Spinal cord (tissue), 10 donors: ENCODE data around the gene BAIAP3. TPM values are rescaled to one million over a fixed set of nuclear protein-coding genes. Genes with fewer than 3 reads are reported as not detected.

ENCODE experiments used
- DNase-seq, 6 donors: peaks; one replicate each; pipeline versions ENCODE4 v3.0.0 to v3.0.0-alpha.2; 2013 to 2015; ENCODE audit warnings: low spot score in 6 of 6, low read depth in 4 of 6
- H3K27ac ChIP-seq: one replicate; pipeline ENCODE4 v1.5.1; 2013; ENCODE audit warnings: low read depth, low read length, control low read depth
- H3K27me3 ChIP-seq: one replicate; pipeline ENCODE4 v1.6.1; 2013; ENCODE audit warnings: low read length; ENCODE audit not compliant: control insufficient read depth, insufficient read depth
- H3K36me3 ChIP-seq: one replicate; pipeline ENCODE4 v1.6.1; 2013; ENCODE audit warnings: low read length; ENCODE audit not compliant: control insufficient read depth, insufficient read depth
- H3K4me1 ChIP-seq: one replicate; pipeline ENCODE4 v1.6.1; 2013; ENCODE audit warnings: low read length; ENCODE audit not compliant: control insufficient read depth, insufficient read depth
- H3K4me3 ChIP-seq: one replicate; pipeline ENCODE4 v1.5.1; 2013; ENCODE audit warnings: low read depth, low read length, control low read depth
- H3K9me3 ChIP-seq: one replicate; pipeline ENCODE4 v1.6.1; 2013; ENCODE audit warnings: low read length; ENCODE audit not compliant: control insufficient read depth, insufficient read depth
- WGBS: methylation state at CpG from one replicate; pipeline ENCODE4 v1.1.5; 2013; ENCODE audit warnings: missing lambda C conversion rate; ENCODE audit not compliant: insufficient coverage; 5-methylcytosine and 5-hydroxymethylcytosine counted together
- polyA plus RNA-seq, 2 donors: library from polyadenylated mRNA; unstranded; fragments of 120-200 nt; gene quantifications; one replicate each; pipeline ENCODE4 v1.2.1, GENCODE V29; 2013; ENCODE audit not compliant: insufficient read length in 2 of 2
- total RNA-seq, 2 donors: library from RNA; depleted of rRNA in 1 of 2; stranded (reverse); fragments of 120-200 nt in 1 of 2; fragments of >200 nt in 1 of 2; gene quantifications; one replicate each; pipeline versions ENCODE4 v1.2.3 to v1.2.4, GENCODE V29; 2013 to 2014
- donor health status: healthy.

Gene BAIAP3
- total and polyA plus RNA-seq, 4 donors = 30.1 to 69.8 (median 52.2) TPM

DNA sequence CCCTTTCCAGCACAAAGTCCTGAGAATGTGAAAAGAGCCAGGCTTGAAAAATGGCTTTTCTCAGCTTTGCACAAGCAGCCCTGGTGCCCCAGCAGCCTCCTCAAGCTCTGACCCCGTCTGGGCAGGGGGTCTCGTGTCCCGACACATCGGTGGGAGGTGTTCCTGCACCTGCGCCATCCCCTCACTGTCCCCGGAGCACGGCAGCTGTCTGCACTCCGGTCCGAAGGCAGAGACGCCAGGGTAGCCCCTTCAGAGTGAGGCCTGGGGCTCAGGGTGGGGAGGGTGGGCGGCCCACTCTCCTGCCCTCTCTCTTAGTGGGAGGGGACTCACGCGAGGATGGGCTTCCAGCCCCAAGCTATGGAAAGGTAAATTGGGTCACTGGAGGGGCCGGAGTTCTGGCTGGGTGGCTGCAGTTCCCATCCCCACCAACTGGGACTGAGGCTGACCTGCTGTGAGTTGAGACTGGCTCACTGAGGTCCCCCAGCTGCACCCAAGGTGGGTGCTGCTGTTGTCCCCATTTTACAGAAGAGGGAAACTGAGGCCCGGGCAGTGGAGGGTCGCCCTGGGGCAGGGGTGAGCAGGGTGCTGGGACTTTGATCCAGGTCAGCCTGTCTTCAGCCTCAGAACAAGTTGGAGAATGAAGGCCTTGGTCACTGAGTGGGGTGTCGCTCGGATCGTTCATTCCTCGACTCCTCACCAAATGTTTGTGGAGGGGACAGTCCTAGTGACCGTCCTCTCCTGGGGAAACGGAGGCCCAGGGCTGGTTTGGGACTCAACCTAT is 2.3 kb upstream of the BAIAP3 start:
- DNase-seq = no peak
- Histone ChIP-seq H3K4me1 (peaks cover 45% of the 10 kb centered on the region), H3K27me3 (peaks cover 43% of the 10 kb centered on the region), H3K27ac (no peak overlapping the region), H3K4me3 (no peak overlapping the region), H3K36me3 (peaks cover 20% of the 10 kb centered on the region), H3K9me3 (no peaks in the 10 kb centered on the region)
- 44% methylated on average over 15 of the region's 22 CpGs for WGBS

DNA sequence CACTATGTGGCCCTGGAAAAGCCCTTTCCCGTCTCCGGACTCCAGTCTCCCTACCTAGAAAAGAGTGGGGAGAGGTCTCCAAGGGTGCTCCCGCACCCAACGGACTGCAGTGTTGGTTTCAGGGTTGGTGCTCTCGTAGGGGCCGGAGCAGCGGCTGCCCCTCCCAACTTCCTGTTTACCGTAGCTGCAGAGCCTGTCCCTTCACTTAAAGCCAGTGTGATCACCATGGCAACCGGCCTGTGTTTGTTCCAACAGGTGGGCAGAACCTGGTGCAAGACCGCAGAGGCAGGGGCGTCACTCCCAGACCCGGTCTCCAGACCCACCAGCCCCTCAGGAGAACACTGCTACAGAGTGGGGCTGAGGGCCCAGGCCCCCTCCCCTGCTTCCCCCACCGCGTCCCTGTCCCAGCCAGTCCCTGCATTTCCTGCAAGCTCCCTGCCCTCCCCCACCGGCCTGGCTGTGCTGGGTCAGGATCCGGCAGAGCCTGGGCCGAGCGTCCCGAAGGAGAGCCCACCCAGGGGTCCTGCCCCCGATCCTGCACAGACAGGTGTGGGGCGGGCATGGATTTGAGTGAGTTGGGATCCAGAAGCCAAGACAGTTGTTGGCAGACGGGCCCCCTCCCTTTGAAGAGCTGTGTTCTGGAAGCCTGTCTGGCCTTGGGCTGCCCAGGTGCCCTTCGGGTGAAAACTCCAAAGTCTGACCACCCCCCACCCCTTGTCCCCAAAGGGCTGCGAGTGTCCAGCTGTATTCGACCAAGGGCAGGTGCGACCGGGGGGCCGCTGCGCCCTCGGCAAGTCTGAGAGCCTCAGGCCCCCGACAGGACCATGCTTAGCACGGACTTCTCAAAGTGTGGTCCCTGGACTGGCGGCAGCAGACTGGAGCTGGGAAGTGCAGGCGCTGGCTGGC is 1.5 kb upstream of the BAIAP3 start:
- H3K9me3 ChIP-seq = no peaks in the 10 kb centered on the region
- peak in 2 of 6 donors; percentile 43 to 83 for DNase-seq
- H3K27me3 ChIP-seq = peaks cover 45% of the 10 kb centered on the region
- H3K4me3 ChIP-seq = no peak overlapping the region
- no peak overlapping the region for H3K27ac ChIP-seq
- peaks cover 53% of the 10 kb centered on the region for H3K4me1 ChIP-seq
- WGBS = 4% methylated on average over 33 of the region's 34 CpGs
- H3K36me3 ChIP-seq = peaks cover 23% of the 10 kb centered on the region

DNA sequence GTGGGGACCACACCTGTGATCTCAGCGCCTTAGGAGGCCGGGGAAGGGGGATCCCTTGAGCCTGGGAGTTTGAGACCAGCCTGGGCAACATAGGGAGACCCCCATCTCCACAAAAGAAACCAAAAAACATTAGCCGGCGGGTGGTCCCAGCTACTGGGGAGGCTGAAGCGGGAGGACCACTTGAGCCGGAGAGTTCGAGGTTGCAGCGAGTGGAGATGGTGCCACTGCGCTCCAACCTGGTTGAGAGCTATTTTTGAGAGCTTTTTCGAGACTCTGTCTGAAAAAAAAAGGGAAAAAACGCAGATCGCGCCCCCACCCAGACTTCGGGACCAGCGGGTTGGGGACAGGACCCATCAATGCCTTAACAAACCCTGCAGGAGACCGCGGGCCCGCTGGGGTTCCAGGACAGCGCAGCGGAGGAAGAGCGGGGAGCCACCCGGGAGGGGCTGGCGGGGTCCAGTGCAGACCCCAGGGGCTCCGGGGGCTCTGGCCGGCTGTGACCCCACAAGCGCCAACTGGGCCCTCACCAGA is 762 bp upstream of the BAIAP3 start:
- H3K27ac ChIP-seq = no peak overlapping the region
- whole genome bisulfite sequencing = 5% methylated on average over 24 of the region's 26 CpGs
- H3K4me1 ChIP-seq = peaks cover 60% of the 10 kb centered on the region
- H3K9me3 ChIP-seq = no peaks in the 10 kb centered on the region
- H3K4me3 ChIP-seq = no peak overlapping the region
- H3K27me3 ChIP-seq = peaks cover 45% of the 10 kb centered on the region
- peaks cover 20% of the 10 kb centered on the region for H3K36me3 ChIP-seq
- no peak for DNase-seq

DNA sequence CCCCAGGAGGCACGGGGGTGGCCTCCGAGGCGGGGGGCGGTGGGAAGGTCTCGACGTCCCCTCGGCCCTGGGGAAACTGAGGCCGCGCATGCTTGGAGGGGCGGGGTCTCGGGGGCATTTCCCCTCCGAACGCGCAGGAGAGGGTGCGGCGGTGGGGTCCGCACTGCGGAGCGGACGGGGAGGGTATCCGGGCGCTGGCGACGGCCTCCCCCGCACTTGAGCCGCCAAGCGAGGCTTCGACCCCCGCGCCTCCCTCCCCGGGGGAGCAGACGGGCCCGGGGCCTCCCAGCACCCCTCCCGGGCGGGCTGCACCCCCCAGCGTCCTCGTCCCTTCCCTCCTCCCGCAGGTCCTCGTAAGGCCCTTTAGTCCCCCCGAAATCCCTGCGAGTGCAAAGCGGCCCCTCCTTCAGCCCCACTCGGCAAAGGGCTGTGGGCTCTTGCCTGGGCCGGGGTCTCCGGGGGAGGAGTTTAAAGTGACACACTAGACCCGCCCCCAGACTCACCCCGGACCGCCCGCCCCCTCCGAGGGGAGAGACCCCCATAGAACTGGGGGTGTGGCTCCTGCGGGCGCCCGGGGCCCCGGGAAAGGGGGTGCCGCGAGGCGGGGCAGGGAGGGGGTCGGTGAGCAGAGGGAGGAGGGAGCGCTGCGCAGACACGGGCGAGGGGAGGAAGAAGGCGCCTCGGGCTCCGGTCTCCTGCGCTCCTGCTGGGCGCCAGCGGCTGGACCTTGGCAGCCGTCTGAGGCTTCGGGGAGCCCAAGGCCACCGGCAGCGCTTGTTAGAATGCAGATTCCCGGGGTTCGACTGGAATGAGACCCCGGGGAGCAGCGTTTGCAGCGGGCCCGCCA is 632 bp downstream of the BAIAP3 start:
- peaks cover 45% of the 10 kb centered on the region for H3K27me3 ChIP-seq
- DNase-seq = peak in 1 of 6 donors; percentile 20
- peak overlapping the region; percentile 16 for H3K4me3 ChIP-seq
- peaks cover 30% of the 10 kb centered on the region for H3K36me3 ChIP-seq
- no peak overlapping the region for H3K27ac ChIP-seq
- no peaks in the 10 kb centered on the region for H3K9me3 ChIP-seq
- 2% methylated on average over 70 of the region's 78 CpGs for WGBS
- peaks cover 65% of the 10 kb centered on the region for H3K4me1 ChIP-seq

DNA sequence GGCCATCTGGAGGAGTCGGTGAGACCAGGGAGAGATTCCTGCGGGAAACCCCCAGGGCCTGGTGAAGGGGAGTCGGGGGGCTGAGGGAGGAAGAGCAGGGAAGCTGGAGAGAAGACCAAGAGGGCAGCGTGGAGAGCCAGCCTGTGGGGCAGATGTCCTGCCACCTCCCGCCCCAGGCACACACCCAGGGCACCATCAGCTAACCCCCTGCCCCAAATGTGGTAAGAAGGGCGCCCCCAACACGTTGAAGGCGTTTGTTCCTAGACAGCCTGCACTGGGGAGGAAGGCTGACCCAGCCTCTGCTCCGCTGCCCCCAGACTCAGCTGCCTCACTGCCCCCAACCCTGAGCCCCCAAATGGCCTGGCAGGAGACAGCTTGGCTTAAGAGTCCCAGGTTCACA is 1.3 kb downstream of the BAIAP3 start:
- Histone ChIP-seq H3K36me3 (peaks cover 37% of the 10 kb centered on the region), H3K9me3 (no peaks in the 10 kb centered on the region), H3K4me1 (peaks cover 65% of the 10 kb centered on the region), H3K27ac (peak overlapping the region; percentile 49), H3K4me3 (peak overlapping the region; percentile 16), H3K27me3 (peaks cover 45% of the 10 kb centered on the region)
- 18% methylated on average over 5 of the region's 9 CpGs for WGBS
- no peak for DNase-seq

DNA sequence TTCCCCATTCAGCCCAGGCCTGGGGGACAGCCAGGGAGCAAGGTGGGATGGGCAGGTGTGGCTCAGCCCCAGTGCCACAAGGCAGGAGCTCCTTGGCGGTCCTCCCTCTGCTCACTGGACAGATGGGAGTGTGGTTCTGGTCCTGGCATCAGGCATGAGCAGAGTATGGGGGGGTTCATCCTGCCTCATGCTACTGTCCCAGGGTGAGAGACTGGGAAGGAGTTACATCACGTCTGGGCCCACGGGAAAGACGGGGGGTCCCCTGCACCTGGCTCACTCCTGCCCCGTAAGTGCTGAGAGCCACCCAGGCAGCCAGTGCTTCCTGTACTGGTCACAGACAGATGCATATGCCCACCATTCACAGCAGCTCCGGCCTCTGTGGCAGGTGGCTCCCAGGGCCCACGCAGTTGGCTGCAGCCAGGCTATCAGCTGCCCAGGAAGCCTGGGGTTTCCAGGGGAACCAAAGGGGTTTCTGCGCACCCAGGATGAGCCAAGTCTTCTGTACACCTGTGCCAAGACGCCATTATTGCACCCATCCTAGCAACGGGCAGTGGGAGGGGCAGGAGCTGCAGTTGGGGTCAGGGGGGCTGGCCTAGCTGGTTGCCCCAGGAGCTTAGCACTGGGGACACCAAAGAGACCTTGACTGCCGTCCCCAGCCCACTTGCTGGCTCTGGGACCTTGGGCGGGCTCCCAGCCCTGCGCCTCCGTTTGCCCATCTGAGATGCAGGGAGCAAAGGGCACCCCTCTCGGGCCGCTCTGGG is 1.9 kb downstream of the BAIAP3 start:
- H3K4me3 ChIP-seq = no peak overlapping the region

DNA sequence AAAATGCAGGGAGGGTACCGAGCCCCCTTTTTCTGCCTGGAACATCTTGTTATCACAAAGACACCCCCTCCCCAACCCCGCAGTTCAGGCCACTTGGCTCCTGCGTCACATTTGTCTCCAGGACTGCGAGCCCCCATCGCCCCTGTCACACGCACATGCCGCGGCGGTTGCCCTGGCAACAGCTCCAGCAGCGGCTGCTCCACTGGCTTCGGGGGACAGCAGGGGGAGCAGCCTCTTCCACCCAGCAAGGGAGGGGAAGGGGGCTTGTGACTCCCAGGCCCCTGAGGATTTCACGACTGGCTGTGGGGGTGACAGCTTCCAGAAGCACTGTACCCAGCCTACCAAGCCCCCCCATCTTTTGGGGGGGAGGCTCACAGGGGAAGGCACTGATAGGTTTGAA is 2.6 kb downstream of the BAIAP3 start:
- 3% methylated on average over 10 of the region's 12 CpGs for WGBS
- H3K27ac ChIP-seq = peak overlapping the region; percentile 45
- peaks cover 49% of the 10 kb centered on the region for H3K36me3 ChIP-seq
- peaks cover 38% of the 10 kb centered on the region for H3K27me3 ChIP-seq
- peaks cover 65% of the 10 kb centered on the region for H3K4me1 ChIP-seq
- DNase-seq = peak in 4 of 6 donors; percentile 56 to 94 (median 71)
- no peaks in the 10 kb centered on the region for H3K9me3 ChIP-seq
- H3K4me3 ChIP-seq = no peak overlapping the region

More for the DNA sequence above, 1.9 kb downstream of the BAIAP3 start:
- Histone ChIP-seq H3K36me3 (peaks cover 43% of the 10 kb centered on the region), H3K9me3 (no peaks in the 10 kb centered on the region), H3K27ac (peak overlapping the region; percentile 49), H3K4me1 (peaks cover 65% of the 10 kb centered on the region), H3K27me3 (peaks cover 41% of the 10 kb centered on the region)
- peak in 3 of 6 donors; percentile 46 to 79 (median 67) for DNase-seq
- WGBS = 14% methylated on average over 10 of the region's 16 CpGs

DNA sequence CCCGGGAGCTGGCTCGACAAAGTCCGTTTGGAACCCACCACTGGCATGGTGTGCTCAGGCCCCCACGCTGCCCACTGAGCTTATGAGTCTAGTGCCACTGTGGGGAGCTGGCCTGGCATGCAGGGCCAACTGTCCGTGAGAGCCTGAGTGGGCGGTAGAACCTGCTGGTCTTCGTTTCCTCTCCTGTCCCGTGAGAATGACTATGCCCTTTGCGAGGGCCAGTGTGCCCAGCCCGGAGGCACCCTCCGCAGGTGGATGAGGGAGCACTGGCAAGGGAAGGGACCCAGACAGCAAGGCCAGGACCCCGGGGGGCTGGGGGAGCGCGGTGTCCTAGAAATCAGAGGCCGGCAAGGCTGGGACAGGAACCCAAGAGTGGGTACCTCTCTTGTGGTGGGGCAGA is 3.2 kb downstream of the BAIAP3 start:
- WGBS = 54% methylated on average over 14 of the region's 15 CpGs
- Histone ChIP-seq H3K9me3 (no peaks in the 10 kb centered on the region), H3K4me3 (no peak overlapping the region), H3K27me3 (peaks cover 33% of the 10 kb centered on the region), H3K36me3 (peaks cover 56% of the 10 kb centered on the region), H3K4me1 (peaks cover 61% of the 10 kb centered on the region), H3K27ac (no peak overlapping the region)
- DNase-seq = no peak
